GM19452 (cell line): Measurements from ENCODE around the gene FOXB2.

Experiments used
- ATAC-seq: cut with Tn5 transposase; IDR thresholded peaks from one replicate; pipeline ENCODE4 v1.9.1; 2021; ENCODE audit not compliant: unreplicated experiment

FOXB2 gene

DNA sequence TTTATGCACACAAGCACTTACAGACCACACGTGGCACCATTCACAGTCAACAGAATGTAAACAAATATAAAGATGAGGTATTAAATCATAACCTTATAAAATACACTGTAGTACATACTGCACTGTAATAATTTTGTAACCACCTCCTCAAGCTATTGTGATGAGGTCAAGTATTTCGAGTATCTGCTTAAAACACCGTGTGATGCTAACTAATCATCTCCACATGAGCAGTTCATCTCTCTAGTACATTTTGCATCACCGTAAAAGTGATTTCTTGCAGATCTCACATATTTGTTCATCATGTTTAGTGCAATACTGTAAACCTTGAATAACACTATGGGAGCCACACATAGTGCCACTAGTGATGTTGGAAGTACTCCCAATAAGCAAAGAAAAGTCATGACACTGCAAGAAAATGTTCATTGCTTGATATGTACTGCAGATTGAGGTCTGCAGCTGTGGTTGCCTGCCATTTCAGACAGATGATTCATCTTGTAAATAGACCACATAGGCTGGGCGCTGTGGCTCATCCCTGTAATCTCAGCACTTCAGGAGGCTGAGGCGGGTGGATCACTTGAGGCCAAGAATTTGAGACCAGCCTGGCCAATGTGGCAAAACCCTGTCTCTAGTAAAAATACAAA is 44.3 kb downstream of the FOXB2 start:
- ATAC-seq: no peak

DNA sequence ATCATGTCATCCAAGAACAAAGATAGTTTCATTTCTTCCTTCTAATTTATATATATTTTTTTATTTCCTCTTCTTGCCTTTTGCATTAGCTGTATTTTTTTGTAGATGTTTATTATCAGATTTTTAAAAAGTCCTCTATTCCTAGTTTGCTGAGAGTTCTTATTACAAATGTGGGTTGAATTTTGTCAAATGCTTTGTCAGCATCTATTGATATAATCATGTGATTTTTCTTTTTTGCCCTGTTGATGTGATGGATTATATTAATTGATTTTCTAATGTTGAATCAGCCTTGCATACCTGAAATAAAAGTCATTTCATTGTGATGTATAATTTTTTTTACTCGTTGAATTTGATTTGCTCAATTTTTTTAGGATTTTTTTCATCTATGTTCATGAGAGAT is 46.9 kb downstream of the FOXB2 start:
- ATAC-seq: no peak
